Tibial nerve (tissue), 4 donors: Measurements from ENCODE around the gene IFNG.

Experiments used
- CTCF ChIP-seq, 5 experiments: fragments of 200-600 bp in 3 of 5; fragments of 450-650 bp in 2 of 5; sonication (generic) in 3 of 5; IDR thresholded peaks; one replicate each; pipeline ENCODE4 v1.5.1; 2016 to 2019; ENCODE audit warnings: antibody characterized with exemption in 5 of 5, mild to moderate bottlenecking in 3 of 5, moderate library complexity in 2 of 5
- EP300 ChIP-seq, 2 donors: sonication (generic); formaldehyde crosslinking; IDR thresholded peaks; one replicate each; pipeline ENCODE4 v1.6.1; 2017; ENCODE audit warnings: antibody characterized with exemption in 2 of 2, mild to moderate bottlenecking in 1 of 2
- POLR2A ChIP-seq, 2 donors: fragments of 450-650 bp; IDR thresholded peaks; one replicate each; pipeline ENCODE4 v1.6.1; 2017; ENCODE audit warnings: antibody characterized with exemption in 2 of 2, mild to moderate bottlenecking in 2 of 2, moderate library complexity in 2 of 2

DNA sequence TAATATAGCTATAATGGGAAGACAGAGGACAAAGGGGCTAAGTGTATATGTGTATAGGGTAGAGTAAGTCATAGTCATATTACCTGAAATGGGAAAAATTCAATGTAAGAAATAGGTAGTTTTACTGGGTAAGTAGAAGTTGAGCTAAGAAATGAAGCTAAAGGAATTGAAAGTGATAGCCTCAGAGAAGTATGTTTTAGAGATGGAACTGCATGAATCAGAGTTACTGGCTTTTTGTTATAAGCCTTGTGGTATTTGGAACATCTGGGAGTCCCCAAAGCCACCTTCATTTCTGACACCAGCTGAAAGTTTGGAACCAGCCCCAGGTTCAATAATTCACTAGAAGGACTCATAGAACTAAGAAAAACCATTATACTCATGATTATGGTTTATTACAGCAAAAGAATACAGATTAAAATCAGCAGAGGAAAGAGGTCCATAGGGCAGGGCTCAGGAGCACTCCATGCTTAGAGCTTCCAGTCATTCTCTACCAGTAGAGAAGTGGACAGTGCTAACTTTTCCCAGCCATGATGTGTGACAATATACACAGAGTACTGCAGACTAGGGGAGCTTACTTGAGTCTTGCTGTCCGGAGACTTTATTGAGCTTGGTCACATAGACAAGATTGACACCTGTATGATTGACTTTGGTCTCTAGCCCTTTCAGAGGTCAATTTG lies 9.8 kb upstream of the IFNG start:
- TF ChIP-seq CTCF (IDR thresholded peaks at IDR 0.05) (no peak), POLR2A (IDR thresholded peaks at IDR 0.05) (no peak), EP300 (IDR thresholded peaks at IDR 0.05) (no peak)
